Measurements from ENCODE around the gene SST.

The SST gene

GRCh38 chr3:187629711-187630110 is 40.5 kb downstream of the SST start:
- DNase-seq (ENCODE audit: low read depth in 2 of 2): no peak

GRCh38 chr3:187628169-187628568 is 42.0 kb downstream of the SST start:
- DNase-seq (ENCODE audit: low read depth in 2 of 2): no peak

- no peak for DNase-seq (ENCODE audit: low read depth in 2 of 2)
Observed at GRCh38 chr3:187626581-187626980, 43.6 kb downstream of the SST start.

- no peak for DNase-seq (ENCODE audit: low read depth in 2 of 2)
Observed at GRCh38 chr3:187624588-187624987, 45.6 kb downstream of the SST start.

- DNase-seq (ENCODE audit: low read depth in 2 of 2): no peak
Observed at GRCh38 chr3:187623285-187623814, 46.8 kb downstream of the SST start.

- no peak for DNase-seq (ENCODE audit: low read depth in 2 of 2)
Observed at GRCh38 chr3:187621881-187622280, 48.3 kb downstream of the SST start.

GRCh38 chr3:187619461-187619860 is 50.7 kb downstream of the SST start:
- DNase-seq (ENCODE audit: low read depth in 2 of 2): no peak

Measured in stimulated activated CD4-positive, alpha-beta T cell treated with anti-CD3 and anti-CD28 coated beads, Interleukin-1b, Interleukin-23, amount 100 ng/mL, for 1 hour (primary cell).